Gastrocnemius medialis (tissue), 4 donors: Measurements from ENCODE around the gene AKAP6.

Experiments used
- POLR2A ChIP-seq, 2 donors: fragments of 450-650 bp; IDR thresholded peaks; one replicate each; pipeline ENCODE4 v1.6.1; 2017; ENCODE audit warnings: antibody characterized with exemption in 2 of 2, mild to moderate bottlenecking in 2 of 2, moderate library complexity in 2 of 2
- TF ChIP-seq, protein P1 (sequence below), 5 experiments: fragments of 450-650 bp in 3 of 5; fragments of 200-600 bp in 2 of 5; sonication (generic) in 2 of 5; IDR thresholded peaks in 4 of 5; conservative IDR thresholded peaks in 1 of 5; 1 replicate in 4 of 5; 2 replicates in 1 of 5; pipeline ENCODE4 v1.5.1; 2016 to 2019; ENCODE audit warnings: antibody characterized with exemption in 5 of 5, mild to moderate bottlenecking in 3 of 5, moderate library complexity in 3 of 5

DNA sequence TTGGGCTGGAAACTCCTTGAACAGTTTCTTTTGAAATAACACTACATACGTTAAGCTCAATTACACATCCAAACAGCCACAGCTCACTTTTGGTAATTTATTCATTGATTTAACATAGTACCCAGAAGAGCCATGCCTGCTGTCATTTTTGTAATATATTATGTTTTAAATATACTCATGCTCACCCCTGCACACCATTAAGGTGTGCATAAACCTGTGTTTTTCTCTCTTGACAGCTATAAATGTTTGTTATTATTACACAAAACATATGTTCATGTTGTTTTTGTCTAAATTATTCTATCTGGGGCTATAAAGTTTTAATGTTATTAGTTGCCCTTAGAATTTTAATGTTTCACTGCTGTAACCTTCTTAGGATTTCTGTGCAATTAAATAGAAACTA, 296.1 kb downstream of the AKAP6 start:
- TF ChIP-seq, protein P1, sequence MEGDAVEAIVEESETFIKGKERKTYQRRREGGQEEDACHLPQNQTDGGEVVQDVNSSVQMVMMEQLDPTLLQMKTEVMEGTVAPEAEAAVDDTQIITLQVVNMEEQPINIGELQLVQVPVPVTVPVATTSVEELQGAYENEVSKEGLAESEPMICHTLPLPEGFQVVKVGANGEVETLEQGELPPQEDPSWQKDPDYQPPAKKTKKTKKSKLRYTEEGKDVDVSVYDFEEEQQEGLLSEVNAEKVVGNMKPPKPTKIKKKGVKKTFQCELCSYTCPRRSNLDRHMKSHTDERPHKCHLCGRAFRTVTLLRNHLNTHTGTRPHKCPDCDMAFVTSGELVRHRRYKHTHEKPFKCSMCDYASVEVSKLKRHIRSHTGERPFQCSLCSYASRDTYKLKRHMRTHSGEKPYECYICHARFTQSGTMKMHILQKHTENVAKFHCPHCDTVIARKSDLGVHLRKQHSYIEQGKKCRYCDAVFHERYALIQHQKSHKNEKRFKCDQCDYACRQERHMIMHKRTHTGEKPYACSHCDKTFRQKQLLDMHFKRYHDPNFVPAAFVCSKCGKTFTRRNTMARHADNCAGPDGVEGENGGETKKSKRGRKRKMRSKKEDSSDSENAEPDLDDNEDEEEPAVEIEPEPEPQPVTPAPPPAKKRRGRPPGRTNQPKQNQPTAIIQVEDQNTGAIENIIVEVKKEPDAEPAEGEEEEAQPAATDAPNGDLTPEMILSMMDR (IDR thresholded peaks at IDR 0.05 in 4 of 5, conservative IDR thresholded peaks at IDR 0.05 in 1 of 5): no peak
- TF ChIP-seq POLR2A (IDR thresholded peaks at IDR 0.05): no peak
